ENCODE results near the gene ABCC1. TPM values are rescaled to one million over a fixed set of nuclear protein-coding genes. Genes with fewer than 3 reads are reported as not detected.
"Not testable (repeated sequence)": the region's sequence is repeated elsewhere in the genome, so short reads cannot be mapped to it uniquely, and the experiment has no call there.

ABCC1 gene
- polyA plus RNA-seq, 1 donor: 4.5 TPM

GRCh38 chr16:16084874-16085273, 135.5 kb downstream of the ABCC1 start:
- no peak for DNase-seq

GRCh38 chr16:16086653-16087446, 137.4 kb downstream of the ABCC1 start:
- no peak for DNase-seq

GRCh38 chr16:16090238-16090637, 140.8 kb downstream of the ABCC1 start:
- DNase-seq: no peak

GRCh38 chr16:16092925-16093627, 143.7 kb downstream of the ABCC1 start:
- DNase-seq: no peak

GRCh38 chr16:16093628-16094332, 144.4 kb downstream of the ABCC1 start:
- DNase-seq: no peak

GRCh38 chr16:16095646-16096045, 146.2 kb downstream of the ABCC1 start:
- DNase-seq: no peak

GRCh38 chr16:16096121-16096857, 146.9 kb downstream of the ABCC1 start:
- no peak for DNase-seq

GRCh38 chr16:16096858-16097213, 147.4 kb downstream of the ABCC1 start:
- no peak for DNase-seq

- DNase-seq: no peak
Observed at GRCh38 chr16:16099320-16099719, 149.9 kb downstream of the ABCC1 start.

- DNase-seq: no peak
Observed at GRCh38 chr16:16100631-16101030, 151.2 kb downstream of the ABCC1 start.

GRCh38 chr16:16101585-16101984, 152.2 kb downstream of the ABCC1 start:
- no peak for DNase-seq

- no peak for DNase-seq
Observed at GRCh38 chr16:16102738-16103137, 153.3 kb downstream of the ABCC1 start.

- not testable (repeated sequence) for DNase-seq
Observed at GRCh38 chr16:16104132-16104803, 154.9 kb downstream of the ABCC1 start.

- DNase-seq: not testable (repeated sequence)
Observed at GRCh38 chr16:16104804-16105141, 155.4 kb downstream of the ABCC1 start.

GRCh38 chr16:16105646-16106045, 156.2 kb downstream of the ABCC1 start:
- DNase-seq: no peak

GRCh38 chr16:16106466-16106865, 157.1 kb downstream of the ABCC1 start:
- no peak for DNase-seq

- no peak for DNase-seq
Observed at GRCh38 chr16:16107839-16108238, 158.4 kb downstream of the ABCC1 start.

- DNase-seq: no peak
Observed at GRCh38 chr16:16108759-16109158, 159.3 kb downstream of the ABCC1 start.

- DNase-seq: no peak
Observed at GRCh38 chr16:16109453-16110110, 160.2 kb downstream of the ABCC1 start.

GRCh38 chr16:16110111-16110490, 160.7 kb downstream of the ABCC1 start:
- DNase-seq: no peak

GRCh38 chr16:16111639-16112038, 162.2 kb downstream of the ABCC1 start:
- DNase-seq: no peak
